HG03175 (cell line): ENCODE results near the gene KRT71.

Experiments
- ATAC-seq: cut with Tn5 transposase; IDR thresholded peaks from one replicate; pipeline ENCODE4 v1.9.1; 2021; ENCODE audit warnings: mild to moderate bottlenecking, moderate library complexity; ENCODE audit not compliant: unreplicated experiment

The KRT71 gene

DNA sequence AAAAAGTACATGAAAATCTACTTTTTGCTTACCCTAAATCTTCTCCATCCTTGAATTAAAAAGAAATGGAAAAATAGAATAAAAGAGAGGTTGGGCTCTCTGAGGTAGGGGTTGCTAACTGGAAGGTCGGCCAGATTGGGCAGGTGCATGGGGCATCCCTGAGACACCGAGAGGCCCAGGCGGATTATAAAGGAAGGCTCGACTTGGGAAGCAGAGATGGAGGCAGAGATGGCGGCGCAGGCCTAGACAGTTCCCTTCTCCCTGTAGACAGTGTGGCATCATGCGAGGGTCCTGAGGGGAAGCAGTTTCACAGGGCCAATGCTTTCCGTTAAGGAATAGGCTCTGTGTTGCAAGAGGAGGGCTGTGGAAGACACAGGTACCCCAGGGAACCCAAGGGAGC, 24.4 kb upstream of the KRT71 start:
- no peak for ATAC-seq

DNA sequence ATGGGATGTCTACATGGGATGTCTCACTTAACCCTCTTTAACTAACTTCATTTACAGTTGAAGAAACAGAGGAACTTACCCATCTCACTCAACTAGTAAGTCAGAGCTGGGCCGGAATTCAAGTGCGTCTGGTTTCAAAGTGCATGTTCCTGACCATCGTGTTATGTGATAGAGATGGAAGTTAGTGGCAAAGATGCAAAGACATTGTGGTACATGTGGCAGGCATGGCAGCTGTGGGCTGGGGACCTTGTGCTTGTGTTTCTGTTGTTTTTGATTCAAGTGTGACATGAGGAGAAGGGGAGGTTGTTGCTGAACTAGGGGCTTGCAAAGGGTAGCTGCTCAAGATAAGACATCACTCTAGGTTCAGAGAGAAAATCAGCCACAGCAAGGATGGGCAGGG, 23.0 kb upstream of the KRT71 start:
- ATAC-seq: no peak

DNA sequence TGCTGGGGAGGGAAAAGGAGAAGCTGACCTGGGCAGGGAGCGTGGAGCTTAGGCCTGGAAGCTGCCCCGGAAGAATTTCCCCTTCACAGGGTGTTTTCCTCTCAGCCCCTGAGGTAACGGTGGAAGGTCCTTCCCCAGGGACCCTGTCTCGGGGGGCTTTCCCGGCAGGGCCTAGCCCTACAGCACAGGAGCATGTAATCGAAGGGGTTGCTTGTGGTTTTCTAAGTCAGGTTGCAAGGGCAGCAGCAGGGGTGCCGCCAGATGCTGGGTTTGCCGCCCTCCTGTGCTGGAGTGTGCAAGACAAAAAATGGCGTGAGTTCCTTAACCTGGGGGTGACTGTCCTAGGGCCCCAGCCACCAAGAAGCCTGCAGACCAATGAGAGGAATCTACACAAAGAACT, 22.3 kb upstream of the KRT71 start:
- ATAC-seq: no peak

DNA sequence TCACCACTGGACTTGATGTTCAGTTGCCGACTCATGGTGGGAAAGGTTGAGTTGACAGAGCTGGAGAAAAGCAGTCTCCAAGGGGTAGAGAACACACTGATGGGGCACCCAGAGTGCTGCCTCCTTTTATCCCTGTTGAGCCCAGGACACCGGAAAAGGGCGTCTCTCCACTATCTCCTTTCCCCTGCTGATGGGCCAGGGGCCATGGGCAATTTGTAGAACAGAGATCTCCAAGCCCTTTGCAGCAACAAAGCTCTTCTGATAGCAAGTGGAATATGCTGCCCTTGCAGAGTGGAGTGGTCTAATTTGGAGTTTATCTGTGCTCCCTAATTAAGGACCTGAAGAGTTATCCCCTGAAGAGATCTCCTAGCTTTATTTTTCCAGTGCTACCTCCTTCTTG, 20.8 kb upstream of the KRT71 start, which contains the start of gene KRT74:
Gene KRT74 (minus strand): TSS at position 101 of the 400 bp plus-strand sequence. CDS start 66 bp downstream, at position 35.
- ATAC-seq: no peak

DNA sequence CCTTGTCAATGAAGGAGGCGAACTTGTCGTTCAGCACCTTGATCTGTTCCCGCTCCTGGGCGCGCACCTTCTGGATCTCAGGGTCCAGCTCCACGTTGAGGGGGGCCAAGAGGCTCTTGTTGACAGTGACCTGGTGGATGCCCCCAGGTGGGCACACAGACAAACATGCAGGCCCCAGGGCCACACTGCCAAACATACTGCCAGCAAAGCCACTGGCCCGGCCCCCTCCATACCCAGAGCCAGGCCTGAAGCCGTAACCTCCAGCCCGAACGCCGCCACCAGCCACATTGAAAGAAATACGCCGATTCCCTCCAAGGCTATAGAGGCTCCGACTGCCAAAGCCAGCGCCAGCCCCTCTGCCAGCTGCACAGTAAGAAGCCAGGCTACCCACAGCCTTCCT, 20.4 kb upstream of the KRT71 start:
- no peak for ATAC-seq

DNA sequence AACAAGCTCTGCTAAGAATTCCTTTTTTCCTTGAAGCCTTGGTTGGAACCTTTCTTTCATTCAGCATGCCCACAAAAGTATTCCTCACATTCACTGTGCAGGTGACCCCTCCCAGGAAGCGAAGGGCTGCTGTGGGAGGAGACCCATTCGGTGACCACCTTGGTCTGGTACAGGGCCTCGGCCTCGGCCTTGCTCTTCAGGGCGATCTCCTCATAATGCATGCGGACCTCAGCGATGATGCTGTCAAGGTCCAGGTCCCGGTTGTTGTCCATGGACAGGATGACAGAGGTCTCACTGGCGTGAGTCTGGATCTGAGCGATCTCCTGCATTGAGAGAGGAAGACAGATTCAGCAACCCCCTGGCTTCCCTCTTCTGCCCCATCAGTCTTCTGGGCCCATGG, 17.6 kb upstream of the KRT71 start:
- ATAC-seq: no peak

DNA sequence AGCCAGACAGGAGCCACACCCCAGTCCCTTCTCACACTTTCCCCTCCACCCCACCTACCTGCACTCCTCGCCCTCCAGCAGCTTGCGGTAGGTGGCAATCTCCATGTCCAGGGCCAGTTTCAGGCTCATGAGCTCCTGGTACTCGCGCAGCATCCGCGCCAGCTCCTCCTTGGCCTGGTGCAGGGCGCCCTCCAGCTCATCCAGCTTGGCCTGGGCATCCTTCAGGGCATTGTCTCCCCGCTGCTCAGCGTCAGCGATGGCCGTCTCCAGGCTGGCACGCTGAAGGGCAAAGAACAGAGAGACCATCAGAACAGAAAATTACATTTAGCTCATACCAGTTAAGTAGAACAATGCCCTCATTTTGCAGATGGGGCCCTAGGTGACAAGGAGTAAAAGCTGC, 15.2 kb upstream of the KRT71 start:
- ATAC-seq: no peak

DNA sequence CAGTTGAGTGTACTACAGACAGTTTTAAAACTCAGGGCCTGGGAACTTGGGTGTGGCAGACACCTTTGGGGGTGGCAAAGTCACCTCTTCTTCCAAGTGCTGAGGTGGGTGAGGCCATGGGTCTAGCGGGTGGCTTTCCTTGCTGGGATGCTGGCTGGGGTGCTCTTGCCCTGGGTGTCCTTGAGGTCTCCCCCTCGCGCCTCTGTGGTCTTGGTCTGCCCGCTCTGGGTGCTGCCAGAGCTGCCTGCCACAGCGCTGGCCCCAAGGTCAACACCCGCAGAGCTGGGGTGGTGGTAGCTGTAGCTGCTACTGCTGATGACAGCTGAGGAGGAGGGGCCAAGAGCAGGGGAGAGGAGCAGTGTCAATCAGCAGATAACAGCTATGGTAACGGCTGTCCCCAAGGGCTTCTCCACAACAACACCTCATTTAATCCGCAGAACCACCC, 13.9 kb upstream of the KRT71 start:
- no peak for ATAC-seq

DNA sequence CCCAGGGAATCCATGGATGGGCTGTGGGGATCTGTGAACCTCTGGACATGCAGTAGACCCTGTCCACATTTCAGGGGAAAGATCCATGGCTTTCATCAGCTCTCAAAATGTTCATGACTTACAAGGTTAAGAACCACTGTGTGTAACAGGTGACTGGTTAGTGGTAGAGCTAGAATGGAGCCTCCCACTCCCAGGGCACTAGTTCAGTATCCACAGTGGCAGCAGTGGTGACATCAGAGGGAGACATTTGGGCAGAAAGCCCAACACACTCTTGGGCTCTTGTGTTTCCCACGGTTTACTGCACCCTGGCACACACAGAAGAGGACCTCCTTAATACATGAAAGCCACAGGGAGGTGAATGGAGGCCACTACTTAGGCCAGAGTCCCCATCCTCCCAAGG, 11.6 kb upstream of the KRT71 start:
- no peak for ATAC-seq

DNA sequence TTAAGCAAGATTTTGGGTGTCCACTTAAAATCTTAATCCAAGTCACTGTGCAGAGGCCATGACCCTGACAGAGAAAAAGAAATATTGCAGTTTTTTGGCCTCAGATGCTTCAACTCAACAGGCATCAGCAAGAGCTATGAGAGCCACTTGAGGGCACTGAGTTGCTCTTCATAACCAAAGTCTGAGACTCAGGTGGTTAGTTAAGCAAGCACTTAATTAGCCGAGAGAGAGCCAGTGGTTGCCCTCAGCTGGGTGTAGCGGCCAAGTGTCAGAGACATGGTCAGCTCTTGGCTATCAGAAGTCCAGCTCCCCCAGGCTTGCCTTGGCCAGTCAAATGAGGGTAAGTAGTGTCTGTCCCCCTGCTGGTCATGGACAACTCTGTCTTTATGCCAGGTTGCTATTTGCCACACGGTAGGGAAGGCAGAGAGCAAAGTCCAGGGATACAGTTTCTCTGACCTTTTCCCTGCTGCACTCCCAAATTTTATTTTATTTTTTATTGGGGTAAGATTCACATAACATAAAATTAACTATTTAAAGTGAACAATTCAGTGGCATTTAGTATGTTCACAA, 9.0 kb upstream of the KRT71 start:
- no peak for ATAC-seq

DNA sequence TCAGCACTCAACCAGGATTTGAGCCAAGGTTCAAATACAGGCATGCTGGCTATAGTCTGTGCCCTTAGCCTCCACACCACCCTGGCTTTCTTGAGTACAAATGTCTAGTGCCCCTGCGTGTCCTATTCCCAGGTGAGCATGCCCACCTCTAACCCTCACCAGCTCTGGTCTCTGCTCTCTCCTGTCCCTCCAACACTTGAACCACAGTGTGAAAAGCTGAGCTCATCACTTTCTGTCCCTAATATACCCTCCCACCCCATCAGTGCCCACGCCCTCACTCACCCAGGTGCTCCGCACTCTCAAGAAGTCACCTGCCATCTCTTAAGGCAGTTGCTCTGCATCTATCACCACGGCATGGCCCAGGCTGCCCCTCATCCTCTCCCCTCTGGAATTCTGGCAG, 7.0 kb upstream of the KRT71 start:
- ATAC-seq: no peak

DNA sequence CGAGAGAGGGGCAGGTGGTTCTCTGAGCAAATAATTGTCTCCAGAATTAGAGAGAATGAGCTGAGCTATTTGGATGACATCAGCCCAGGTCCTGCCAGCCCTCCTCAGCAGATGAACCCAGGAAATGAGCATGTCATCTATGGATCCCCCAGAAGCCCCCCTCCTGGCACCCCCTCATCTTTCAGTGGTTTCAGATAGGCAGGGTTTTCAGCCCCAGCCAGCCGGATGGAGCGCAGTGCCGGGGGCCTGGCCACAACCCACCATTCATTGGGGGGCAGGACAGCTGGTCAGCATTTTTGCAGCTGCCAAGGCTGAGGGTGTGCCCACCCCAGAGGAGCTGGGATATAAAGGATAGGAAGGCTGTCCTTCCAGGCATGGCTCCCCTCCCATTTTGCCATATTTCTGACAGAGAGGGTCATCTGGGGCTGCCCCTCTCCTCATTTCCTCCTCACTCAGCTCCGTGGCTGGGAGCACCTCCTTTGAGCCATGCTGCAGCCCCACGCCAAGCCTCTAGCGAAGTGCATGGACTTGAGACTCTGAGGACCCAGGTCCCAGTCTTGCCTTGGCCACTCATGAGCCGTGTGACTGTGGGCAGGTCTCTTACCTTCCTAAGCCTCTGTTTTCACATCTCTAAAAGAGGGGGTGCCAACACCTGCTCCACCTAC, 6.0 kb upstream of the KRT71 start:
- no peak for ATAC-seq

DNA sequence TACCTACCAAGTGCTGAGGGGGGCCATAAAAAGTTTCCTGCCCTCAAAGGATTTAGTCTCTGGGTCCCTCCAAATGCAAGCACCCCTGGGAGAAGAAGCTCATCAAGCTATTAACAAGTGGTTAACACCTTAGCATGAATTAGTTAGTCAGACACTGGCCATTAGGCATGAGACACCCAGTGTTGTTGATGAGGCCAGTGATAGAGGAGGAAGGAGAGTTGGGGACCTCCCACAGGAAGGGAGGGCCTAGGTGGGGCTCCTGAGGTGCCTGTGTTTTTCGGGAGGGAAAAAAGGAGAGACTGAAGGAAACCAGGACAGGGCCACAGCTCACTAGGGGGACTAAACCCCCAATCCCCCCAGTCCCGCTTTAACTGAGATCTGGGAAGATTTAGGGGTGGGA, 4.5 kb upstream of the KRT71 start:
- ATAC-seq: no peak

DNA sequence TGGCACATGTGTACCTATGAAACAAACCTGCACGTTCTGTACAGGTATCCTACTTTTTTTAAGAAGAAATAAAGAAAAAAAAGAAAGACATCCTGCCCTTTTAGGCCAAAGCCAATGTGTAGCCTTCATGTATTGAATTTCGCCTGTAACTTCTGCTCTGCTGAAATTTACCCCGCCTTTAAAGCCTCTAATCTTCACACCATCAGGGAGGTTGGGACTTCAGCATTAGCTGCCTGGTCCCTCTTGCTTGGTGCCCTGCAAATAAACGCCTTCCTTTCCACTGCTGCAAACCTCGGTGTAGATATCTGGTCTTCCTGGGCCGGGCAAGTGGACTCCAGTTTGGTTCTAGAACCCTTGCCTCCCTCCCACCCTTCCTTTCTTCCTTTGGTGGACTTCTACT, 2.6 kb upstream of the KRT71 start:
- no peak for ATAC-seq

DNA sequence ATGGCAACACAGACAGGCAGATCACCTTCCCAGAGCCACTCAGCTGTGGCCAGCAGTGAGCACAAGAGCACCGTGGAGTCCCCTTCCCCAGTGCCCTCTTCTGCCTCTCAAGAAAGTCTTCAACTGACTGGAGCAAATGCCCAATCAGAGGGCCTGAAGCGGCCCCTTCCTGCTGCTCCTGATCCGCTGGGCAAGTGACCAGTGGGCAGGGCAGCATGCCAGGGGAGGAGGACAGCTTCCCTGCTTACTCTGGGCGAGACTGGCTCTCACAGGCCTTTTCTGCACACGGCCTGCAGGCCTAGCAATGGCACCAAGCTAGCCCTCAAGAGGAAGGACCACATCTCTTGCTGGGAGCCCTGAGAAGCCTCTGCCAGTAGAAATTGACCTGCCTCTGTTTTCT, 890 bp downstream of the KRT71 start:
- ATAC-seq: no peak

DNA sequence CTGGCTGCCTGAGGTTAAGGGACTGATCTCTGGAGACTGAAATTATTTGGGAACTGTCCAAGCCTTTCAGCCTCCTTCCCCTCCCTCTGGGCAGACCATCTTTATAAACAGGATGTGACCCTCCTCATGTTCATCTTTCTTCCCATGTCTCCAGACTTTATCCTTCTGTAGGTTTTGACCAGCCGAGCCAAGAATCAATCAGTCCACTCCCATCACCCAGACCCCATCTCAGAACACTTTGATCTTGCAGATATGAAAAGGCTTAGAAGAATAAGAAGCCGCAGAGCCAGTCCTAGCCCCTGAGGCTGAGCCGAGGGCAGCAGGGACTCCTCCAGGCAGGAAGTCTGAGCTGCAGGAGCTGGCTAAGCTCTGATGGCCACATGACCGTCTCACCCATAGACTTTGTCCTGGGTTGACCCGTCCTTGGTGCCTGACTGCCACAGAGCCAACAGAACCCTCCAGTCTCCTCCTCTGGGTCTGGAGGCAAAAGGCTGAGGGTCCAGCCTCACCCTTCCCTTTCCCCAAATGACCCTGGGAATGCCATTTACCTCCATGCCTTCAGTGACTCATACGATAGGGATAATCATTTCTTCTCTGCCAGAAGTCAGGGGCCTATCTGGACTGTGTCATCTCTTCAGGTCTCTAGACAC, 1.6 kb downstream of the KRT71 start:
- ATAC-seq: no peak

DNA sequence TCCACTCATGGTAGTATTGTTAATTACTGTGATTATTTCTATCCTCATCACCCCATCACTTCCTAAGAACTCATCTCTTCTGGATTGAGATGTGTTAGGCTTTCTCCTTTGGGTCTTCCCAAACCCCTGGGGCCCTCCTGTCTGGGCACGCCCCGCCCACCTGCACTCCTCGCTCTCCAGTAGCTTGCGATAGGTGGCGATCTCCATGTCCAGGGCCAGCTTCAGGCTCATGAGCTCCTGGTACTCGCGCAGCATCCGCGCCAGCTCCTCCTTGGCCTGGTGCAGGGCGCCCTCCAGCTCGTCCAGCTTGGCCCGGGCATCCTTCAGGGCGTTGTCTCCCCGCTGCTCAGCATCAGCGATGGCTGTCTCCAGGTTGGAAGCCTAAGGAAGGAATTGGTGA, 6.8 kb downstream of the KRT71 start:
- ATAC-seq: no peak

DNA sequence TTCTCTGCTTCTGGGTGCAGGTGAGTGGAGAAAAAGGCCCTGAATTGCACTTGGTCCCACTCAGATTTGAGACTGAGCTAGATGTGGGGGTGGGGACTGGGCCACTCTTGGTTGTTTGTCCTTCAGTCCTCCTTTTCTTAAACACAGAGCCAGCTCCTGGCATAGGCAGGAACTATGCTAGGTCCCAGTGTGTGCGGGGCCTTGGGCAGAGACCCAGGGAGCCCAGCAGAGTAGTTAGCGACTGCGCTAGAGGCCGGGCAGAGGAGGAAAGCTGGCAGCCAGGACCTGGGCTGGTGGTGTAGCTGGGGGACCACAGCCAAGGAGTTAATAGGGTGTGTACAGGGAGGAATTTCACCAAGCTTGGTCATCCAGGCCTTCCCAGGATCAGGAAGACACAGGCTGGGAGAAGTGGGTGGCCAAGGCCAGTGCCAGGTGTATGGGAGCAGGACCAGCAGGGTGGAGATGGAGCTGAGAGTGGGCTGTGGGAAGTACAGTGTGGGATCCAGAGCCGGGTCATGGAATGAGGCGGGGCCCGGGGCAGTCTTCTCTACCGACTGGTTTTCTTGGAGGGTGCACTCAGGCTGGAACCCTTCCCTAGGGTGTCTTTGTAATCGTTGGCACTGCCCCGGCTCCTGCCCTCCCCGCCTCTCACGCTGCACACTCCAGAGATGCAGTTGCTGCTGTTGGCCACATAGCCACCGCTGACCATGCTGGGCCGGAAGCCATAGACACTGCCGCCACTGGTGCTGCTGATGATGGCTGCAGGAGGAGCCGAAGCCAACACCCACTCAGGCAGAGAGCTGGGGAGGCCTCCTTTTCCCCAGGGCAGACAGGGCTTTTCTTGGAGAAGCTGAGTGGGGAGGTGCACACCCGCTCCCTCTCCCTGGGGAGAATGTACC, 8.7 kb downstream of the KRT71 start:
- no peak for ATAC-seq

DNA sequence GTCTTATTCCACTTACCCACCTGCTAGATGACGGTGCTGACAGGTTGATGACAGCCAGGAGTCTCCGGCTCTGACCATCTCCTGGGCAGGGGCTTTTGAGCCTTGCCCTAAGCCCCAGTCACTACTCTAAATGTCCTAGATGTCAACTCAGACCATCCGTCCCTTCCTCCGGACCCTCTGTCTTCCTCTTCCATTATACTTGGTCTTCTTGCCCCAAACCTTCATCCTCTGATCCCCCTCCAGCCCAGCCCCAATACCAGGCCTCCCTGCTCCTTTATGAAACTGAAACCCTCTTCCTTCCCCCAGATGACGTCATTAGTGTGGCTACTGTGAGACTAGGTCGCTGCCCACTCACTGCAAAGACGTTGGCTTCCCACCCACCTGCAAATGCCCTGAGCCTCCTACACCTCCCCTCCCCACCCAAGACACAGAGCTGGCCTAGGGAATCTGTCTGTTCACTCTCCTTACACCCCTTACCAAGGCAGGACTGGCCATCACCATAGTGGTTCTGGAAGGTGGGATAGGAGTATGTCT, 10.1 kb downstream of the KRT71 start:
- ATAC-seq: no peak

DNA sequence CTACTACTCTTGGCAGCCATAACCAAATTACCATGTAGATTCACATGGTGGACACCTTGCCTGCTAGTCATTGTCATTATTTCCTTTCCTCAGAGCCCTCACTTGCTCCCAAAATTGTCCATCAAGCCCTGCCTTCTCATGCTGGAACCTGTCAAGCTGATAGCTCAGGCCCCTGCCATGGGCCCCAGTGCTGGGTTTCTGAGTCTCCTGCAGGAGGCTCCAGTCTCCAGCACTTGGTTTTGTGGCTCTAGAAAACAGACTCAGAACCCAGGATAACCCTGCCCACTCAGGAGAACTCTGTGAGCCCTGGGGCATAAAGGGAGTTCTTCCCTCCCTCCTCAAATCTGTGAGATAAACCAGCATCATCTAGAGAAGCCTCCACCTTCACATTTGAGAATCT, 10.8 kb downstream of the KRT71 start:
- ATAC-seq: no peak

DNA sequence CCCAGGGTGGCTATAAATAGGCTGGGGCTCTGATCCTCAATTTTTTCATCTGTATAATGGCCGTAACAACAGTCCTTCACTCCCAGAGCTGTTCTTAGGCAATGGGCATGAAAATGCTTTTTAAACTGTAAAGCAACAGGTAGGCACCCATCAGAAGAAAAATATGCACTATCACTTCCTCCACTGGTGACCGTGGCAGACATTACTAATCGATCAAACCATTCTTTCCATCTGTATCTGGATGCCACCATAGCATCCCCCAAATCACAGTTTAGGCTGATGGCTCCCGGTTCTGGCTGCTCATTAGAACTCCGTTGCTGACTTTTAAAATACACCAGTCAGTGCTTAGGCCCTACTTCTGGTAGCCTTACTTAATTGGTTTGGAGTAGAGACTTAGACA, 11.2 kb downstream of the KRT71 start:
- ATAC-seq: no peak
